IMR-90 (cell line): ENCODE measurements around the gene ADRA2B. TPM values are rescaled to one million over a fixed set of nuclear protein-coding genes. Genes with fewer than 3 reads are reported as not detected.

Experiments used
- ATAC-seq: fragments of 200-7000 bp; cut with Tn5 transposase; 2 replicates; pipeline ENCODE4 v1.9.1; 2020; ENCODE audit warnings: low read depth, mild to moderate bottlenecking, moderate library complexity
- BruUV-seq: library from RNA; stranded (reverse); fragments of 400-500 nt; replicated peaks from 2 replicates; lab custom pipeline; 2021; lab: Mats Ljungman, UMichigan
- CTCF ChIA-PET: fragments of 300-600 bp; formaldehyde crosslinking; extraction: SDS; loops from one replicate; lab custom pipeline; 2021; ENCODE audit warnings: antibody characterized with exemption; lab: Yijun Ruan, JAX
- POLR2A ChIA-PET: fragments of 300-600 bp; sonication (Branson Sonifier 250); formaldehyde crosslinking; loops from one replicate; lab custom pipeline; 2022; ENCODE audit warnings: antibody characterized with exemption; ENCODE audit not compliant: unreplicated experiment; lab: Charles Lee
- DNase-seq: peaks from one replicate; pipeline ENCODE4 v3.0.0; 2013
- H2AFZ ChIP-seq: replicated peaks from 2 replicates; pipeline ENCODE3; 2013; ENCODE audit warnings: low read length, mild to moderate bottlenecking; ENCODE audit not compliant: poor library complexity
- H2AK5ac ChIP-seq: 2 replicates; pipeline ENCODE4 v1.6.1; 2013; ENCODE audit warnings: low read depth, low read length, inconsistent platforms
- H2AK9ac ChIP-seq: replicated peaks from 2 replicates; pipeline ENCODE3; 2013; ENCODE audit warnings: mild to moderate bottlenecking, low read depth, low read length, moderate library complexity; ENCODE audit not compliant: poor library complexity
- H2BK120ac ChIP-seq: 2 replicates; pipeline ENCODE4 v1.6.1; 2013; ENCODE audit warnings: low read depth, low read length, inconsistent platforms
- H2BK15ac ChIP-seq: 3 replicates; pipeline ENCODE4 v1.6.1; 2013; ENCODE audit warnings: low read depth, low read length, inconsistent platforms
- H2BK20ac ChIP-seq: 2 replicates; pipeline ENCODE4 v1.6.1; 2013; ENCODE audit warnings: low read depth, mild to moderate bottlenecking, inconsistent platforms, low read length, moderate library complexity
- H2BK5ac ChIP-seq: 2 replicates; pipeline ENCODE4 v1.6.1; 2013; ENCODE audit warnings: mild to moderate bottlenecking, low read depth, low read length, inconsistent platforms; ENCODE audit not compliant: poor library complexity, severe bottlenecking
- H3K14ac ChIP-seq: replicated peaks from 2 replicates; pipeline ENCODE4 v1.6.1; 2013; ENCODE audit warnings: low read depth, low read length, inconsistent platforms
- H3K18ac ChIP-seq: 2 replicates; pipeline ENCODE4 v1.6.1; 2013; ENCODE audit warnings: low read depth, low read length, control low read depth
- H3K23ac ChIP-seq: 2 replicates; pipeline ENCODE4 v1.6.1; 2013; ENCODE audit warnings: low read depth, low read length, inconsistent platforms
- H3K27ac ChIP-seq: 2 replicates; pipeline ENCODE4 v1.5.1; 2013; ENCODE audit warnings: mild to moderate bottlenecking, control low read depth, low read length; ENCODE audit not compliant: insufficient read depth
- H3K27me3 ChIP-seq: 2 replicates; pipeline ENCODE4 v1.6.1; 2013; ENCODE audit warnings: low read length; ENCODE audit not compliant: control insufficient read depth, insufficient read depth
- H3K36me3 ChIP-seq: 2 replicates; pipeline ENCODE4 v1.6.1; 2013; ENCODE audit warnings: low read length, mixed read lengths; ENCODE audit not compliant: control insufficient read depth, insufficient read depth
- H3K4ac ChIP-seq: 2 replicates; pipeline ENCODE4 v1.6.1; 2013; ENCODE audit warnings: low read depth, low read length, inconsistent platforms
- H3K4me1 ChIP-seq: 2 replicates; pipeline ENCODE4 v1.6.1; 2013; ENCODE audit warnings: low read length, mixed read lengths; ENCODE audit not compliant: control insufficient read depth, insufficient read depth
- H3K4me2 ChIP-seq: 2 replicates; pipeline ENCODE4 v1.6.1; 2013; ENCODE audit warnings: low read depth, mild to moderate bottlenecking, control low read depth, low read length, moderate library complexity
- H3K4me3 ChIP-seq: 2 replicates; pipeline ENCODE4 v1.5.1; 2013; ENCODE audit warnings: low read depth, mild to moderate bottlenecking, control low read depth, low read length, moderate library complexity; ENCODE audit not compliant: insufficient read depth
- H3K56ac ChIP-seq: 2 replicates; pipeline ENCODE4 v1.6.1; 2013; ENCODE audit warnings: low read length, inconsistent platforms; ENCODE audit not compliant: insufficient read depth; ENCODE audit errors: extremely low read depth
- H3K79me1 ChIP-seq, 2 experiments: 2 replicates each; pipeline ENCODE4 v1.6.1; 2013; ENCODE audit warnings: low read length in 2 of 2, inconsistent platforms in 1 of 2, low read depth in 1 of 2
- H3K9ac ChIP-seq: 2 replicates; pipeline ENCODE4 v1.6.1; 2013; ENCODE audit warnings: low read depth, low read length, control low read depth
- H3K9me1 ChIP-seq: 2 replicates; pipeline ENCODE4 v1.6.1; 2013; ENCODE audit warnings: low read length, inconsistent platforms; ENCODE audit not compliant: insufficient read depth
- H3K9me3 ChIP-seq: 2 replicates; pipeline ENCODE4 v1.6.1; 2013; ENCODE audit warnings: low read length; ENCODE audit not compliant: control insufficient read depth, insufficient read depth
- H4K20me1 ChIP-seq: 2 replicates; pipeline ENCODE4 v1.6.1; 2013; ENCODE audit warnings: low read length, inconsistent platforms; ENCODE audit not compliant: insufficient read depth
- H4K5ac ChIP-seq: 2 replicates; pipeline ENCODE4 v1.6.1; 2013; ENCODE audit warnings: mild to moderate bottlenecking, low read depth, low read length, control low read depth
- H4K8ac ChIP-seq, 2 experiments: 2 replicates each; pipeline ENCODE4 v1.6.1; 2013; ENCODE audit warnings: low read depth in 2 of 2, low read length in 2 of 2, control low read depth in 1 of 2, inconsistent platforms in 1 of 2
- H4K91ac ChIP-seq: 2 replicates; pipeline ENCODE4 v1.6.1; 2013; ENCODE audit warnings: low read depth, low read length, inconsistent platforms; ENCODE audit not compliant: insufficient read depth
- CEBPB ChIP-seq: IDR thresholded peaks from 2 replicates; pipeline ENCODE4 v1.6.1; 2012; ENCODE audit warnings: low read depth, low read length, improper control_type of control experiment
- MAZ ChIP-seq: IDR thresholded peaks from 2 replicates; pipeline ENCODE4 v1.6.1; 2012; ENCODE audit warnings: low read depth, mild to moderate bottlenecking, low read length, improper control_type of control experiment, moderate library complexity, borderline replicate concordance
- NFE2L2 ChIP-seq: fragments of 150-350 bp; IDR thresholded peaks from 2 replicates; pipeline ENCODE4 v1.6.1; 2016; ENCODE audit warnings: low read depth, mild to moderate bottlenecking, low read length
- POLR2A ChIP-seq: IDR thresholded peaks from 2 replicates; pipeline ENCODE4 v1.6.1; 2012; ENCODE audit warnings: mild to moderate bottlenecking, low read depth, low read length
- WGBS, 2 experiments: methylation state at CpG; one replicate each; pipeline versions ENCODE4 v1.1.5 to v1.1.7; 2013; ENCODE audit warnings: missing lambda C conversion rate in 2 of 2; ENCODE audit not compliant: insufficient read length in 1 of 2; ENCODE audit errors: extremely low coverage in 2 of 2; 5-methylcytosine and 5-hydroxymethylcytosine counted together
- dilution Hi-C: fragments of 300-500 bp; cut with HindIII; formaldehyde crosslinking; loops from one replicate; pipeline ENCODE4 v1.14.3; 2018; ENCODE audit warnings: low sequenced_read_pairs; ENCODE audit not compliant: unreplicated experiment
- in situ Hi-C: fragments of 300-500 bp; cut with MboI; formaldehyde crosslinking; loops from 3 replicates; pipeline ENCODE4 v1.14.3; 2019; ENCODE audit warnings: low sequenced_read_pairs, inconsistent platforms, mixed read lengths
- intact Hi-C: fragments of 100-400 bp; cut with micrococcal nuclease; formaldehyde crosslinking; loops from 2 replicates; pipeline ENCODE4 v1.10.0; 2022
- polyA plus RNA-seq, 3 experiments: library from polyadenylated mRNA; depleted of rRNA; stranded (reverse); fragments of >200 nt; gene quantifications; 2 replicates each; pipeline ENCODE4 v1.2.3, GENCODE V29; 2012; ENCODE audit warnings: low replicate concordance in 1 of 3
- total RNA-seq: library from RNA; depleted of rRNA; stranded (reverse); fragments of >200 nt; gene quantifications from 2 replicates; pipeline ENCODE4 v1.2.3, GENCODE V29; 2012
- TF ChIP-seq, protein P1 (sequence below): conservative IDR thresholded peaks from 2 replicates; pipeline ENCODE4 v1.5.1; 2012; ENCODE audit warnings: mild to moderate bottlenecking, low read depth, low read length, improper control_type of control experiment

The ADRA2B gene
- total and polyA plus RNA-seq, 2 of the 4 experiments (the other 2 are of a cell fraction) = not detected

GRCh38 chr2:96156011-96156820 lies 39.8 kb upstream of the ADRA2B start:
- H3K9me1 ChIP-seq = no peaks in the 10 kb centered on the region
- H3K79me1 ChIP-seq = no peaks in the 10 kb centered on the region
- intact Hi-C loops (no loop called here), in situ Hi-C loops (no loop called here), dilution Hi-C loops (no loop called here)
- no peaks in the 10 kb centered on the region for H3K9me3 ChIP-seq
- peaks cover 12% of the 10 kb centered on the region; the same call in 1 of the 2 replicates for H3K27me3 ChIP-seq
- H3K27ac ChIP-seq = no peak overlapping the region
- H4K8ac ChIP-seq = no peak overlapping the region
- H3K36me3 ChIP-seq = no peaks in the 10 kb centered on the region
- CTCF ChIA-PET = no interaction called here
- no peak overlapping the region for H4K91ac ChIP-seq
- POLR2A ChIA-PET = no interaction called here
- no peak overlapping the region for H3K18ac ChIP-seq
- H2AFZ ChIP-seq = no peak overlapping the region
- ATAC-seq = no peak
- no peak overlapping the region for H4K5ac ChIP-seq
- H2BK20ac ChIP-seq = no peak overlapping the region
- H3K4me3 ChIP-seq = no peak overlapping the region
- BruUV-seq = no TSS peak
- H2BK120ac ChIP-seq = no peak overlapping the region
- 100% methylated on average over 2 of the region's 10 CpGs; no CpG with 5 or more reads in 1 of the 2 experiments for WGBS, 2 experiments
- TF ChIP-seq, protein P1, sequence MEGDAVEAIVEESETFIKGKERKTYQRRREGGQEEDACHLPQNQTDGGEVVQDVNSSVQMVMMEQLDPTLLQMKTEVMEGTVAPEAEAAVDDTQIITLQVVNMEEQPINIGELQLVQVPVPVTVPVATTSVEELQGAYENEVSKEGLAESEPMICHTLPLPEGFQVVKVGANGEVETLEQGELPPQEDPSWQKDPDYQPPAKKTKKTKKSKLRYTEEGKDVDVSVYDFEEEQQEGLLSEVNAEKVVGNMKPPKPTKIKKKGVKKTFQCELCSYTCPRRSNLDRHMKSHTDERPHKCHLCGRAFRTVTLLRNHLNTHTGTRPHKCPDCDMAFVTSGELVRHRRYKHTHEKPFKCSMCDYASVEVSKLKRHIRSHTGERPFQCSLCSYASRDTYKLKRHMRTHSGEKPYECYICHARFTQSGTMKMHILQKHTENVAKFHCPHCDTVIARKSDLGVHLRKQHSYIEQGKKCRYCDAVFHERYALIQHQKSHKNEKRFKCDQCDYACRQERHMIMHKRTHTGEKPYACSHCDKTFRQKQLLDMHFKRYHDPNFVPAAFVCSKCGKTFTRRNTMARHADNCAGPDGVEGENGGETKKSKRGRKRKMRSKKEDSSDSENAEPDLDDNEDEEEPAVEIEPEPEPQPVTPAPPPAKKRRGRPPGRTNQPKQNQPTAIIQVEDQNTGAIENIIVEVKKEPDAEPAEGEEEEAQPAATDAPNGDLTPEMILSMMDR = no peak
- no peak for TF ChIP-seq NFE2L2
- TF ChIP-seq CEBPB = no peak
- TF ChIP-seq POLR2A = no peak
- no peak for TF ChIP-seq MAZ
- H2BK15ac ChIP-seq = no peak overlapping the region
- H3K56ac ChIP-seq = no peak overlapping the region
- no peak overlapping the region for H3K4me2 ChIP-seq
- H3K23ac ChIP-seq = no peak overlapping the region
- no peak overlapping the region for H3K4ac ChIP-seq
- H3K14ac ChIP-seq = no peak overlapping the region
- H4K20me1 ChIP-seq = no peaks in the 10 kb centered on the region
- H2AK9ac ChIP-seq = no peak overlapping the region
- no peak overlapping the region for H3K9ac ChIP-seq
- DNase-seq = no peak
- H2AK5ac ChIP-seq = no peak overlapping the region
- H2BK5ac ChIP-seq = no peak overlapping the region
- H3K4me1 ChIP-seq = no peaks in the 10 kb centered on the region
